K562 (cell line): ENCODE data around the gene NQO2. TPM values are rescaled to one million over a fixed set of nuclear protein-coding genes. Genes with fewer than 3 reads are reported as not detected.

Experiments used
- ARID4B ChIP-seq: sonication (generic); formaldehyde crosslinking; IDR thresholded peaks from 2 replicates; pipeline ENCODE4 v1.8.0; 2022; ENCODE audit warnings: mild to moderate bottlenecking, missing genetic modification reagents
- RFX1 ChIP-seq: fragments of 450-650 bp; IDR thresholded peaks from 2 replicates; pipeline ENCODE4 v1.6.1; 2016; ENCODE audit warnings: mild to moderate bottlenecking, moderate library complexity
- polyA plus RNA-seq, 8 experiments: library from polyadenylated mRNA; depleted of rRNA in 4 of 8; stranded (reverse) in 5 of 8; unstranded in 3 of 8; fragments of >200 nt; fragmentation: Nextera tagmentation in 2 of 8; fragmentation: Illumina TruSeq in 1 of 8; extraction: Ambion mirVana in 2 of 8; extraction: Trizol in 1 of 8; gene quantifications; 2 replicates each; pipeline versions ENCODE4 v1.2.1 to v1.2.3, GENCODE V29; 2011 to 2014; ENCODE audit warnings: inconsistent platforms in 1 of 8, missing spikeins in 1 of 8
- total RNA-seq, 7 experiments: library from RNA; depleted of rRNA in 6 of 7; stranded (reverse); fragments of >200 nt in 6 of 7; fragmentation: Illumina TruSeq in 2 of 7; extraction: Trizol in 2 of 7; gene quantifications; 2 replicates each; pipeline versions ENCODE4 v1.2.1 to v1.2.3, GENCODE V29; 2011 to 2021; ENCODE audit warnings: low replicate concordance in 1 of 7
- TF ChIP-seq, protein P1 (sequence below): sonication (generic); formaldehyde crosslinking; IDR thresholded peaks from 2 replicates; pipeline ENCODE4 v1.8.1; 2023; ENCODE audit warnings: mild to moderate bottlenecking, missing genetic modification reagents

Gene NQO2
- total and polyA plus RNA-seq, 9 of the 15 experiments (the other 6 are each of a cell fraction or from before 2014, with no cell fraction given), result 54.6 to 214 (median 116) TPM

DNA sequence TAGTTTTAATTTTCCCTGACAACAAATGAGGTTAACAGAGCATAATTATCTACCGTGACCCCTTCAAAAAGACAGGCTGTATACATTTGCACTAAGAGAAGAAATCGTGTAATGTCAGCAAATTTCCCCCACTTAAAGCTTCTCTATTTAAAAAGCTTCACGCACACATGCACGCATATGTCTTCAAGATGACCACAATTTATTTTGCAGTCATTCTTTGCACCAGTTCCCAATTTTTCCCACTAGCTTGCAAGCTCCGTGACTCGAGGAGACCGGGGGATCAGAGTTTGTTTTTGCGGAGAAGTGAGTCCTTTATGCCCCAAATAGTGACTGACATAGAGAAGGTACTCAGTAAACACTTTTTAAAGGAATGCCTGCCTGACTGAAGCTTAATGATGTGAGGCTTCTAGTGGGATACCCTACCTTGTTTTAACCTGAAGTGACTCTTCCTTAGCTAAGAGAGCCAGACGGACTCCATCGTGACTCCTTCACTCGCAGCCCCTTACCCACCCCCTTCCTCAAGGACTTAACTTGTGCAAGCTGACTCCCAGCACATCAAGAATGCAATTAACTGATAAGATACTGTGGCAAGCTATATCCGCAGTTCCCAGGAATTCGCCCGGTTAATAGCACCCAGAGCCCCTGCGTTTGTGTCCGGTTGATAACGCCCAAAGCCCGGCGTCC, 9.3 kb upstream of the NQO2 start (continued):
- peak; percentile 40; the same call in 1 of the 2 replicates for TF ChIP-seq ARID4B (CRISPR knock-in tag)
- TF ChIP-seq RFX1, result no peak
- TF ChIP-seq, protein P1, sequence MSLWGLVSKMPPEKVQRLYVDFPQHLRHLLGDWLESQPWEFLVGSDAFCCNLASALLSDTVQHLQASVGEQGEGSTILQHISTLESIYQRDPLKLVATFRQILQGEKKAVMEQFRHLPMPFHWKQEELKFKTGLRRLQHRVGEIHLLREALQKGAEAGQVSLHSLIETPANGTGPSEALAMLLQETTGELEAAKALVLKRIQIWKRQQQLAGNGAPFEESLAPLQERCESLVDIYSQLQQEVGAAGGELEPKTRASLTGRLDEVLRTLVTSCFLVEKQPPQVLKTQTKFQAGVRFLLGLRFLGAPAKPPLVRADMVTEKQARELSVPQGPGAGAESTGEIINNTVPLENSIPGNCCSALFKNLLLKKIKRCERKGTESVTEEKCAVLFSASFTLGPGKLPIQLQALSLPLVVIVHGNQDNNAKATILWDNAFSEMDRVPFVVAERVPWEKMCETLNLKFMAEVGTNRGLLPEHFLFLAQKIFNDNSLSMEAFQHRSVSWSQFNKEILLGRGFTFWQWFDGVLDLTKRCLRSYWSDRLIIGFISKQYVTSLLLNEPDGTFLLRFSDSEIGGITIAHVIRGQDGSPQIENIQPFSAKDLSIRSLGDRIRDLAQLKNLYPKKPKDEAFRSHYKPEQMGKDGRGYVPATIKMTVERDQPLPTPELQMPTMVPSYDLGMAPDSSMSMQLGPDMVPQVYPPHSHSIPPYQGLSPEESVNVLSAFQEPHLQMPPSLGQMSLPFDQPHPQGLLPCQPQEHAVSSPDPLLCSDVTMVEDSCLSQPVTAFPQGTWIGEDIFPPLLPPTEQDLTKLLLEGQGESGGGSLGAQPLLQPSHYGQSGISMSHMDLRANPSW (CRISPR knock-in tag), result no peak; the same call in 1 of the 2 replicates
